Erythroblast (primary cell): Measurements from ENCODE around the gene ANKRD30B.
"Not testable (repeated sequence)": the region's sequence is repeated elsewhere in the genome, so short reads cannot be mapped to it uniquely, and the experiment has no call there.

Source experiments
- GATA1 ChIP-seq: IDR thresholded peaks from 2 replicates; pipeline ENCODE4 v1.6.1; 2011; ENCODE audit warnings: low read depth, mild to moderate bottlenecking, control low read depth, low read length, moderate library complexity
- POLR2A ChIP-seq: IDR thresholded peaks from 2 replicates; pipeline ENCODE4 v1.6.1; 2011; ENCODE audit warnings: mild to moderate bottlenecking, low read length

- not testable (repeated sequence) for TF ChIP-seq POLR2A, GATA1
Observed at GRCh38 chr18:14858514-14858913, 110.5 kb downstream of the ANKRD30B start.
